ENCODE results near the gene SLC24A2. TPM values are rescaled to one million over a fixed set of nuclear protein-coding genes. Genes with fewer than 3 reads are reported as not detected.

Gene SLC24A2
- total and polyA plus RNA-seq, 2 experiments from 2014 or later: 0.09 TPM; not detected in 1

GRCh38 chr9:19781240-19781639, 7.6 kb downstream of the SLC24A2 start:
- no peak overlapping the region for H3K4me3 ChIP-seq
- no peaks in the 10 kb centered on the region for H3K4me1 ChIP-seq (ENCODE audit: low read depth)
- no peaks in the 10 kb centered on the region for H3K36me3 ChIP-seq
- DNase-seq (ENCODE audit: low read depth in 1 of 2, low spot score in 1 of 2): no peak
- TF ChIP-seq CTCF (IDR thresholded peaks at IDR 0.05; ENCODE audit: low read depth, low read length): no peak
- no peaks in the 10 kb centered on the region for H3K9me3 ChIP-seq (ENCODE audit: low read depth)
- peaks cover 19% of the 10 kb centered on the region for H3K27me3 ChIP-seq
- no peak overlapping the region for H3K27ac ChIP-seq

GRCh38 chr9:19771446-19771845, 17.4 kb downstream of the SLC24A2 start:
- H3K27me3 ChIP-seq: no peaks in the 10 kb centered on the region
- H3K9me3 ChIP-seq (ENCODE audit: low read depth): no peaks in the 10 kb centered on the region
- H3K27ac ChIP-seq: no peak overlapping the region
- no peak overlapping the region for H3K4me3 ChIP-seq
- DNase-seq (ENCODE audit: low read depth in 1 of 2, low spot score in 1 of 2): no peak
- no peak for TF ChIP-seq CTCF (IDR thresholded peaks at IDR 0.05; ENCODE audit: low read depth, low read length)
- no peaks in the 10 kb centered on the region for H3K36me3 ChIP-seq
- H3K4me1 ChIP-seq (ENCODE audit: low read depth): no peaks in the 10 kb centered on the region

- no peak for DNase-seq (ENCODE audit: low read depth in 1 of 2, low spot score in 1 of 2)
These were observed 17.9 kb downstream of the SLC24A2 start for GRCh38 chr9:19770973-19771372.

GRCh38 chr9:19769213-19769612, 19.6 kb downstream of the SLC24A2 start:
- DNase-seq (ENCODE audit: low read depth in 1 of 2, low spot score in 1 of 2): no peak
- Histone ChIP-seq H3K27ac (no peak overlapping the region), H3K4me3 (no peak overlapping the region), H3K4me1 (ENCODE audit: low read depth) (no peaks in the 10 kb centered on the region), H3K9me3 (ENCODE audit: low read depth) (no peaks in the 10 kb centered on the region), H3K27me3 (no peaks in the 10 kb centered on the region), H3K36me3 (no peaks in the 10 kb centered on the region)
- no peak for TF ChIP-seq CTCF (IDR thresholded peaks at IDR 0.05; ENCODE audit: low read depth, low read length)

More at GRCh38 chr9:19770973-19771372, 17.9 kb downstream of the SLC24A2 start:
- no peak for TF ChIP-seq CTCF (IDR thresholded peaks at IDR 0.05; ENCODE audit: low read depth, low read length)
- no peaks in the 10 kb centered on the region for H3K4me1 ChIP-seq (ENCODE audit: low read depth)
- H3K27me3 ChIP-seq: no peaks in the 10 kb centered on the region
- H3K27ac ChIP-seq: no peak overlapping the region
- no peaks in the 10 kb centered on the region for H3K36me3 ChIP-seq
- H3K9me3 ChIP-seq (ENCODE audit: low read depth): no peaks in the 10 kb centered on the region
- H3K4me3 ChIP-seq: no peak overlapping the region

GRCh38 chr9:19768798-19769197, 20.0 kb downstream of the SLC24A2 start:
- H3K9me3 ChIP-seq (ENCODE audit: low read depth): no peaks in the 10 kb centered on the region
- H3K27ac ChIP-seq: no peak overlapping the region
- no peaks in the 10 kb centered on the region for H3K36me3 ChIP-seq
- no peaks in the 10 kb centered on the region for H3K4me1 ChIP-seq (ENCODE audit: low read depth)
- no peak for DNase-seq (ENCODE audit: low read depth in 1 of 2, low spot score in 1 of 2)
- TF ChIP-seq CTCF (IDR thresholded peaks at IDR 0.05; ENCODE audit: low read depth, low read length): no peak
- H3K4me3 ChIP-seq: no peak overlapping the region
- H3K27me3 ChIP-seq: no peaks in the 10 kb centered on the region

GRCh38 chr9:19759066-19759465, 29.8 kb downstream of the SLC24A2 start:
- no peaks in the 10 kb centered on the region for H3K27me3 ChIP-seq
- no peaks in the 10 kb centered on the region for H3K4me1 ChIP-seq (ENCODE audit: low read depth)
- H3K9me3 ChIP-seq (ENCODE audit: low read depth): no peaks in the 10 kb centered on the region
- no peak overlapping the region for H3K4me3 ChIP-seq
- H3K27ac ChIP-seq: no peak overlapping the region
- H3K36me3 ChIP-seq: no peaks in the 10 kb centered on the region
- TF ChIP-seq CTCF (IDR thresholded peaks at IDR 0.05; ENCODE audit: low read depth, low read length): no peak
- no peak for DNase-seq (ENCODE audit: low read depth in 1 of 2, low spot score in 1 of 2)

Measured in cardiac muscle cell (in vitro differentiated cells and primary cell).